Caco-2 (cell line): ENCODE data around the gene ABCC3. TPM values are rescaled to one million over a fixed set of nuclear protein-coding genes. Genes with fewer than 3 reads are reported as not detected.

Experiments used
- BruUV-seq: library from RNA; stranded (reverse); fragments of 400-500 nt; replicated peaks from 2 replicates; lab custom pipeline; 2021; lab: Mats Ljungman, UMichigan
- CTCF ChIA-PET: fragments of 300-600 bp; sonication (Branson Sonifier 250); formaldehyde crosslinking; loops from one replicate; lab custom pipeline; 2022; ENCODE audit warnings: antibody characterized with exemption; lab: Charles Lee
- POLR2A ChIA-PET: fragments of 300-600 bp; sonication (Branson Sonifier 250); formaldehyde crosslinking; loops from one replicate; lab custom pipeline; 2022; ENCODE audit warnings: antibody characterized with exemption; lab: Charles Lee
- DNase-seq, 2 experiments: peaks; one replicate each; pipeline versions ENCODE4 v3.0.0 to v3.0.0-alpha.2; 2020 to 2022
- H3K27me3 ChIP-seq: replicated peaks from 2 replicates; pipeline ENCODE4 v1.6.0; 2011; ENCODE audit warnings: low read length; ENCODE audit not compliant: control insufficient read depth, insufficient read depth
- H3K36me3 ChIP-seq: 2 replicates; pipeline ENCODE4 v1.5.1; 2011; ENCODE audit warnings: low read length; ENCODE audit not compliant: control insufficient read depth, insufficient read depth
- H3K4me1 ChIP-seq: fragments of 250-450 bp; sonication (Bioruptor Pico); 2 replicates; pipeline ENCODE4 v1.5.1; 2020; ENCODE audit warnings: mild to moderate bottlenecking
- H3K4me3 ChIP-seq: 2 replicates; pipeline ENCODE4 v1.5.1; 2011; ENCODE audit warnings: low read depth, mild to moderate bottlenecking, control low read depth, low read length
- H3K9me3 ChIP-seq: fragments of 250-450 bp; sonication (Bioruptor Pico); 2 replicates; pipeline ENCODE4 v1.5.1; 2020; ENCODE audit warnings: mild to moderate bottlenecking, moderate library complexity
- H3K27ac Mint-ChIP-seq: one replicate; pipeline ENCODE4 v1.8.0; 2022; ENCODE audit warnings: mixed read lengths; ENCODE audit not compliant: unreplicated experiment
- H3K27me3 Mint-ChIP-seq: one replicate; pipeline ENCODE4 v1.8.0; 2022; ENCODE audit warnings: mixed read lengths; ENCODE audit not compliant: insufficient read depth, unreplicated experiment
- H3K36me3 Mint-ChIP-seq: one replicate; pipeline ENCODE4 v1.8.0; 2022; ENCODE audit warnings: mild to moderate bottlenecking, mixed read lengths; ENCODE audit not compliant: insufficient read depth, unreplicated experiment
- H3K4me1 Mint-ChIP-seq: one replicate; pipeline ENCODE4 v1.8.0; 2022; ENCODE audit warnings: low read depth, mixed read lengths; ENCODE audit not compliant: unreplicated experiment
- H3K4me3 Mint-ChIP-seq: one replicate; pipeline ENCODE4 v1.8.0; 2022; ENCODE audit warnings: mild to moderate bottlenecking, moderate library complexity, mixed read lengths; ENCODE audit not compliant: unreplicated experiment
- H3K9me3 Mint-ChIP-seq: one replicate; pipeline ENCODE4 v1.8.0; 2022; ENCODE audit warnings: mixed read lengths; ENCODE audit not compliant: unreplicated experiment
- CTCF ChIP-seq, 2 experiments: fragments of 200-600 bp in 1 of 2; IDR thresholded peaks; 1 replicate in 1 of 2; 2 replicates in 1 of 2; pipeline versions ENCODE4 v1.5.1 to v1.8.0; 2011 to 2022; ENCODE audit warnings: antibody characterized with exemption in 1 of 2, control low read depth in 1 of 2, inconsistent platforms in 1 of 2, low read depth in 1 of 2, low read length in 1 of 2, mild to moderate bottlenecking in 1 of 2, moderate library complexity in 1 of 2; ENCODE audit not compliant: insufficient read depth in 1 of 2, severe bottlenecking in 1 of 2, unreplicated experiment in 1 of 2
- intact Hi-C: fragments of 100-400 bp; cut with micrococcal nuclease; formaldehyde crosslinking; loops from one replicate; pipeline ENCODE4 v1.10.0; 2022; ENCODE audit not compliant: unreplicated experiment
- total RNA-seq: library from RNA; stranded (reverse); gene quantifications from 2 replicates; pipeline ENCODE4 v1.2.3, GENCODE V29; 2022

Gene ABCC3
- total RNA-seq, 1 experiment from 2014 or later = 45.6 TPM

- POLR2A ChIA-PET = no interaction called here
- peaks cover 16% of the 10 kb centered on the region for H3K9me3 ChIP-seq
Observed at GRCh38 chr17:50651661-50652060, 17.0 kb downstream of the ABCC3 start.

DNA sequence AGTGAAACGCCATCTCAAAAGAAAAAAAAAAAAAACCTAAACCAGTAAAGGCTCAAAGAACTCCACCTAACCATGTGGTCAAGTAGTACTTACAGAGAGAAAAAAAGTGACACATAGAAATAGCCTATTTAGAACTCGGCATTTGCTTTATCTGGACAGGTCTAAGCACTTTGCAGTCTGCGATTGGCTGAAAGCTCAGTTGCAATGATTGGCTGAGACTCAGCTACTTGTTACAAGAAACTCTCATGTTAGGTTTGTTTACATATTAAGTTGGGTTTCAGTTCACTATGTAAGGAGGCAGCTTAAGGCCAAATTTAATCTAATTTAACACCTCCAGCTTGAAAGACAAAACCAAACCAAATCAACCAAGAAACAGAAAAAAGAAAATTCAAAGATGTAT, 19.1 kb downstream of the ABCC3 start:
- H3K36me3 Mint-ChIP-seq = no peaks in the 10 kb centered on the region
- BruUV-seq = no TSS peak
- no peak overlapping the region for H3K4me3 ChIP-seq
- H3K27ac Mint-ChIP-seq = no peak overlapping the region
- intact Hi-C loops = no loop called here
- no peak overlapping the region for H3K4me3 Mint-ChIP-seq
- peaks cover 16% of the 10 kb centered on the region for H3K9me3 ChIP-seq
- peaks cover 3% of the 10 kb centered on the region; the same call in 1 of the 2 replicates for H3K36me3 ChIP-seq
- H3K4me1 ChIP-seq = no peaks in the 10 kb centered on the region; the same call in 1 of the 2 replicates
- H3K4me1 Mint-ChIP-seq = peaks cover 10% of the 10 kb centered on the region
- no peak for TF ChIP-seq CTCF (IDR thresholded peaks at IDR 0.05; ENCODE audit: insufficient read depth in 1 of 2, low read depth in 1 of 2, low read length in 1 of 2, severe bottlenecking in 1 of 2, unreplicated experiment in 1 of 2)
- H3K27me3 Mint-ChIP-seq = no peaks in the 10 kb centered on the region
- H3K9me3 Mint-ChIP-seq = no peaks in the 10 kb centered on the region
- ChIA-PET CTCF (interaction anchor here (0.6 to 1.3 kb wide), 3 partner anchors 17 to 28 kb away, joined by 3 to 6 read pairs (median 4); no protein-coding TSS in a partner anchor), POLR2A (no interaction called here)
- no peaks in the 10 kb centered on the region for H3K27me3 ChIP-seq
- no peak for DNase-seq

More at GRCh38 chr17:50651661-50652060, 17.0 kb downstream of the ABCC3 start:
- TF ChIP-seq CTCF (IDR thresholded peaks at IDR 0.05; ENCODE audit: insufficient read depth in 1 of 2, low read depth in 1 of 2, low read length in 1 of 2, severe bottlenecking in 1 of 2, unreplicated experiment in 1 of 2) = no peak
- BruUV-seq = no TSS peak
- H3K36me3 Mint-ChIP-seq = no peaks in the 10 kb centered on the region
- no peak overlapping the region for H3K27ac Mint-ChIP-seq
- CTCF ChIA-PET = interaction anchor here (0.9 kb wide), 1 partner anchor 19 kb away, joined by 3 read pairs; no protein-coding TSS in a partner anchor
- H3K4me1 ChIP-seq = no peaks in the 10 kb centered on the region
- H3K27me3 Mint-ChIP-seq = no peaks in the 10 kb centered on the region
- peaks cover 4% of the 10 kb centered on the region for H3K4me1 Mint-ChIP-seq
- no peak for DNase-seq
- no peaks in the 10 kb centered on the region for H3K27me3 ChIP-seq
- H3K36me3 ChIP-seq = peaks cover 1% of the 10 kb centered on the region; the same call in 1 of the 2 replicates
- intact Hi-C loops = no loop called here
- no peak overlapping the region for H3K4me3 ChIP-seq
- H3K4me3 Mint-ChIP-seq = no peak overlapping the region
- H3K9me3 Mint-ChIP-seq = no peaks in the 10 kb centered on the region

GRCh38 chr17:50656509-50656908, 21.8 kb downstream of the ABCC3 start:
- peaks cover 19% of the 10 kb centered on the region for H3K4me1 ChIP-seq
- BruUV-seq = no TSS peak
- H3K9me3 ChIP-seq = peaks cover 12% of the 10 kb centered on the region
- TF ChIP-seq CTCF (IDR thresholded peaks at IDR 0.05; ENCODE audit: insufficient read depth in 1 of 2, low read depth in 1 of 2, low read length in 1 of 2, severe bottlenecking in 1 of 2, unreplicated experiment in 1 of 2) = no peak
- peaks cover 19% of the 10 kb centered on the region for H3K4me1 Mint-ChIP-seq
- peaks cover under 1% of the 10 kb centered on the region for H3K36me3 Mint-ChIP-seq
- no peaks in the 10 kb centered on the region for H3K9me3 Mint-ChIP-seq
- POLR2A ChIA-PET = no interaction called here
- CTCF ChIA-PET = no interaction called here
- intact Hi-C loops = no loop called here
- no peak overlapping the region for H3K27ac Mint-ChIP-seq
- H3K27me3 ChIP-seq = no peaks in the 10 kb centered on the region
- DNase-seq = no peak
- no peaks in the 10 kb centered on the region for H3K27me3 Mint-ChIP-seq
- no peak overlapping the region for H3K4me3 Mint-ChIP-seq
- H3K36me3 ChIP-seq = peaks cover 3% of the 10 kb centered on the region; the same call in 1 of the 2 replicates
- no peak overlapping the region for H3K4me3 ChIP-seq
